ENCODE results near the gene VWA7.
A peak's percentile ranks its signal among the peaks of the same experiment; 100 is the strongest.

VWA7 gene

DNA sequence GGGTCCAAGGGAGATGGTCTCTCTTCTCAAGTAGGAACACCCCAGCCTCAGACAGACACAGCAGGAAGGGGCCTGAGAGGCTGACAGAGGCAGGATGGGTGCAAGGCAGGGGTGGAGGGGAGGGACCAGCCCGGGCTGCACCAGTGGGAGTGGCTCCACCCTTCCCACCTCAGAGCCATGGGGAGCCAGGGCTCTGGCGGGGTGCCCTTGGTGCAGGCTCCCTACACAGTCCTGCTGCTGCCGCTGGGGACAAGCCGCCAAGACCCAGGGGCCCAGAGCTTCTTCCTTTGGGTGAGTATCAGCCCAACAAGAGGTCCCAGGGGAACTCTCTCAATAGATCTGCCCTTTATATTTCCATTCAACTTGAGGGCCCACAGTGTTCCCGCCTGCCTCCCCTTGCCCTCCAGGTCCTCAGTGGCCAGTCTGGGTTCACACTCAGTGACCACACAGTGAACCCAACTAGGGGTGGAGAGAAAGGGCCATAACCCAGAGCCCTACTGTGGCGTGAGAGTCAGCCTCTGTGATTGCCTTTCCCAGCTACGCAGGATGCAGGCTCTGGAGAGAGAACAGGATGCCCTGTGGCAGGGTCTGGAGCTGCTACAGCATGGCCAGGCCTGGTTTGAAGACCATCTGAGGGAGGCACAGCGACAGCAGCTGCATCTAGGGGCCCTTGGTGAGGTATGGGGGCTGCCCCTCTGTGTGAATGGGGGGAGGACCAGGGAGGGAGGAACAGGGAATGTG is 14.1 kb downstream of the VWA7 start:
- DNase-seq = no peak
- Histone ChIP-seq H3K36me3 (no peaks in the 10 kb centered on the region), H3K4me3 (ENCODE audit: low read depth, low read length) (no peak overlapping the region), H3K27me3 (ENCODE audit: insufficient read depth, low read depth, severe bottlenecking) (no peaks in the 10 kb centered on the region), H3K27ac (peak overlapping the region; percentile 8; the same call in 1 of the 2 replicates), H3K9me3 (ENCODE audit: severe bottlenecking) (peaks cover 7% of the 10 kb centered on the region)
- TF ChIP-seq, protein P1, sequence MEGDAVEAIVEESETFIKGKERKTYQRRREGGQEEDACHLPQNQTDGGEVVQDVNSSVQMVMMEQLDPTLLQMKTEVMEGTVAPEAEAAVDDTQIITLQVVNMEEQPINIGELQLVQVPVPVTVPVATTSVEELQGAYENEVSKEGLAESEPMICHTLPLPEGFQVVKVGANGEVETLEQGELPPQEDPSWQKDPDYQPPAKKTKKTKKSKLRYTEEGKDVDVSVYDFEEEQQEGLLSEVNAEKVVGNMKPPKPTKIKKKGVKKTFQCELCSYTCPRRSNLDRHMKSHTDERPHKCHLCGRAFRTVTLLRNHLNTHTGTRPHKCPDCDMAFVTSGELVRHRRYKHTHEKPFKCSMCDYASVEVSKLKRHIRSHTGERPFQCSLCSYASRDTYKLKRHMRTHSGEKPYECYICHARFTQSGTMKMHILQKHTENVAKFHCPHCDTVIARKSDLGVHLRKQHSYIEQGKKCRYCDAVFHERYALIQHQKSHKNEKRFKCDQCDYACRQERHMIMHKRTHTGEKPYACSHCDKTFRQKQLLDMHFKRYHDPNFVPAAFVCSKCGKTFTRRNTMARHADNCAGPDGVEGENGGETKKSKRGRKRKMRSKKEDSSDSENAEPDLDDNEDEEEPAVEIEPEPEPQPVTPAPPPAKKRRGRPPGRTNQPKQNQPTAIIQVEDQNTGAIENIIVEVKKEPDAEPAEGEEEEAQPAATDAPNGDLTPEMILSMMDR (IDR thresholded peaks at IDR 0.05; ENCODE audit: low read depth, low read length) = no peak

DNA sequence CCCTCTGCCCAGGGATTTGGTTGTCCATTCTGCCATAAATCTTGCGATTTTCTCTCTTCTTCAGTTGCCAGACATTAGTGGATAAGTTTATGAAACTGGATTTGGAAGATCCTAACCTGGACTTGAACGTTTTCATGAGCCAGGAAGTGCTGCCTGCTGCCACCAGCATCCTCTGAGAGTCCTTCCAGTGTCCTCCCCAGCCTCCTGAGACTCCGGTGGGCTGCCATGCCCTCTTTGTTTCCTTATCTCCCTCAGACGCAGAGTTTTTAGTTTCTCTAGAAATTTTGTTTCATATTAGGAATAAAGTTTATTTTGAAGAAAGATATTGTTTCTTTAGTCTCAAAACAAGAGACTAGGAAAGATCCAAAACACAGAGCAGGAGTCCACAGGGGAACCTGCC is 14.8 kb downstream of the VWA7 start, which contains the start of gene SAPCD1:
TSS of gene SAPCD1 (plus strand) at position 301 of the 400 bp plus-strand sequence. CDS start 399 bp downstream, outside the sequence.
- H3K4me3 ChIP-seq (ENCODE audit: low read depth, low read length) = no peak within 1 kb of the TSS
- DNase-seq = no peak
- peak within 1 kb of the TSS; percentile 8; the same call in 1 of the 2 replicates for H3K27ac ChIP-seq
- TF ChIP-seq, protein P1 (IDR thresholded peaks at IDR 0.05; ENCODE audit: low read depth, low read length) = no peak
- no peaks in the 10 kb centered on the region for H3K27me3 ChIP-seq (ENCODE audit: insufficient read depth, low read depth, severe bottlenecking)
- H3K9me3 ChIP-seq (ENCODE audit: severe bottlenecking) = peaks cover 7% of the 10 kb centered on the region
- H3K36me3 ChIP-seq = no peaks in the 10 kb centered on the region

DNA sequence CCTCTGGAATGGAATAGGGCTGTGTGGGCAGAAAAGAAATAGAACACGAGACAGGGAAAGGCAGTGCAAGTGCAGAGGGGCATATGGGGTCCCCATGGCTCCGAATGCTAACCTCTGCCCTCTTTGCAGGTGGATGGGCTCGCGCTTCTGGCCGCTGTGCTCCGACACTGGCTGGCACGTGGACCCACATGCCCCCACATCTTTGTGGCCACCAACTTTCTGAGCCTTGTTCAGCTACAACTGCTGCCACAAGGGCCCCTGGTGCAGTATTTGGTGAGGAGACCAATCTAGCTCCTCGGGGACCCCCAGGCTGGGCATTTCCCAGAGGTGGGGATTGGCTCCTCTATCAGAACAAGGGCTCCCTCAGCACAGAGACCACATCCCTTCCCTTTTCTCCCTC is 15.8 kb downstream of the VWA7 start:
- peaks cover 7% of the 10 kb centered on the region for H3K9me3 ChIP-seq (ENCODE audit: severe bottlenecking)
- no peak for DNase-seq
- TF ChIP-seq, protein P1 (IDR thresholded peaks at IDR 0.05; ENCODE audit: low read depth, low read length) = no peak
- no peak overlapping the region for H3K4me3 ChIP-seq (ENCODE audit: low read depth, low read length)
- H3K36me3 ChIP-seq = no peaks in the 10 kb centered on the region
- no peak overlapping the region for H3K27ac ChIP-seq
- no peaks in the 10 kb centered on the region for H3K27me3 ChIP-seq (ENCODE audit: insufficient read depth, low read depth, severe bottlenecking)

DNA sequence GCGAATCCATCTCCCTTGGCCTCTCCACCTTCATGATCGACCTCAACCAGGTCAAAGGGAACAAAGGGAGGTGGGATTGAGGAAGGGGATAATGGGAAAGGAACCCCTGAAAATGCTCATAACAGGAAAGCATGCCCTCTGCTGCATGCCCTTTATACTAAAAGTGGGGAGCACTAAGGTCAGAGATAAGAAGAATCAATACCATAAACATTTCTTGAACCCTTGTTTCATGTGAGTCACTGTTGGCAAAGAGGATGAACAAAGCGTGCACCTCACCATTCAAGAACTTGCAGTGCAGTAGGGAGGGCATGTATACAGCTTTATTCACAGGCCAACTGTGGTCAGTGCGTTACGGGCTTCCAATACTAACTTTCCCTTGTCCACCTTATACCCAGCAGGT is 16.3 kb downstream of the VWA7 start:
- TF ChIP-seq, protein P1 (IDR thresholded peaks at IDR 0.05; ENCODE audit: low read depth, low read length) = peak; percentile 31; the same call in 1 of the 2 replicates
- H3K4me3 ChIP-seq (ENCODE audit: low read depth, low read length) = no peak overlapping the region
- H3K36me3 ChIP-seq = no peaks in the 10 kb centered on the region
- H3K27ac ChIP-seq = no peak overlapping the region
- H3K27me3 ChIP-seq (ENCODE audit: insufficient read depth, low read depth, severe bottlenecking) = no peaks in the 10 kb centered on the region
- no peak for DNase-seq
- peaks cover 7% of the 10 kb centered on the region for H3K9me3 ChIP-seq (ENCODE audit: severe bottlenecking)

DNA sequence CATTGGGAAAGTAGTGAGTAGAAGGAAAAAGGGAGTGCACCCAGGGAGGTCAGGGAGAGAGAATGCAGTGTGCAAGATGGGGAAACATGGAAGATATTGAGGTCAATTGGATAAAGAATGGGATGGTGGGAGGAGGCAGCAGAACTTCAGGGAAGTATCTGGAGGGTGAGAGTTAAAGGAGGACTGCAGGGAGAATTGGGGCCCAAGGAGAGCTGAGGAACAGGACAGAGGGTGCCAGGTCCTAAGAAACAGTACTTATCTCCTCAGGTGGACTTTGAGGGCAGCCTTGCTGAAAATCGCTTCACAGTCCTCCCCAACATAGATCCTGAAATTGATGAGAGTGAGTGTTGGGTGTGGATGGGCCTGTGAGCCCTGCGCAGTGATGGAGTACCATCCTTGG is 18.8 kb downstream of the VWA7 start:
- peaks cover 6% of the 10 kb centered on the region for H3K9me3 ChIP-seq (ENCODE audit: severe bottlenecking)
- no peak for DNase-seq
- no peak overlapping the region for H3K4me3 ChIP-seq (ENCODE audit: low read depth, low read length)
- no peak overlapping the region for H3K27ac ChIP-seq
- H3K27me3 ChIP-seq (ENCODE audit: insufficient read depth, low read depth, severe bottlenecking) = no peaks in the 10 kb centered on the region
- no peaks in the 10 kb centered on the region for H3K36me3 ChIP-seq
- TF ChIP-seq, protein P1 (IDR thresholded peaks at IDR 0.05; ENCODE audit: low read depth, low read length) = no peak
